Fibroblast of skin of right quadriceps (primary cell): ENCODE measurements around the gene CYP27A1.
"Not testable (repeated sequence)": the region's sequence is repeated elsewhere in the genome, so short reads cannot be mapped to it uniquely, and the experiment has no call there.

Experiments
- DNase-seq: peaks from one replicate; pipeline ENCODE4 v3.0.0-alpha.2; 2013

Gene CYP27A1

DNA sequence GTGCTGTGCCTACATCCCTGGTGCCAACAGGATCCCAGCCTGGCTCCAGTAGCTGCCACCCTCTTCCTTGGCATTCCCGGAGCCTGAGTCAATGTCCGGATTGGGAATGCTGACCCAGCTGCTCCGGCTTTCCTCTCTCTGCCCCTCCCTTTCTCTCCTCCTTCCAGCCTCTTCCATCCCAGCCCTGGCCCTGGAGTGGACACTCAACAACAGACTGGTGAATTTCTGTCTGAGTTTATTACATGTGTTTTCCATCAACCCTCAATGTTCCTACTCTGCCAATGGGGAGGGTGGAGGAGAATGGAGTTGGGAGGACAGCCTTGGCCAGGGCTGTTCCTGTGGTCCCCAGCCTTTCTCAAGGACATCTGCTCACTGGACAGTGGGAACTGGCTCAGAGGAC, 50.6 kb downstream of the CYP27A1 start:
- DNase-seq = no peak

- no peak for DNase-seq
Observed at GRCh38 chr2:218833023-218833609, 51.2 kb downstream of the CYP27A1 start.

- DNase-seq = no peak
Observed at GRCh38 chr2:218834685-218835084, 52.7 kb downstream of the CYP27A1 start.

DNA sequence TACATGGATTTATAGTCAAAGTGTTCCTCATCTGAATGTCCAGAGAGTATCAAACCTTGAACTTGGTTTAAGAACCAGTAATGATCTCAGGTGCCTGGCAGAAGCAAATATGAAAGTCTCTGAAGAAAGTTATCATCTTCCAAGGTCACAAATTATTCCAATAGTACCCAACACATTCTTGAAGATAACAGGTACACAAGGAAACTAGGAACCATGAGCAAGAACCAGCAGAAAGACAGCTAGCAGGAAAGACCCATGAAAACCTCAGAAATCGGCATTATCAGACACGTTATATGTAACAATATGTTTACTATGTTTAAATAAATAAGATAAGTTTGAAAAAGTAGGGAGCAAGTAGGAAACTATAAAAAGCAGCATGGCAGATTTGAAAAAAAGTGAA, 55.5 kb downstream of the CYP27A1 start:
- no peak for DNase-seq

DNA sequence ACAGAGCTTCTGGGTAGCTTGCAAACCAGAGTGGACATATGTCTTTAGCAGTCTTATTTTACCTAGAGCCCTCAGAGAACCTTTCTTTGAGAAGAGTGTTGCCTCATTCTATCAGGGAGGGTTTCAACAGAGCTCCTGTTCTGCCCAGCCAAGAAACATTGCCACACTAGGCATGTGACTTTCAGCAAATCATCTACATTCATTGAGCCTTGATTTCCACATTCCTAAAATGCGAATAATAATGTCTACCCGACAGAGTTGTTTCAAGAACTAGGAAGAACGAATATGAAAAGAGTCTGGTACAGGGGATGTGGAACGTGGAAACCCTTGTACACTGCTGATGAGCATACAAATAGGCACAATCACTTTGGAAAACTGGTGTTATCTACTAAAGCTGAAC, 57.5 kb downstream of the CYP27A1 start:
- peak; percentile 58 for DNase-seq

DNA sequence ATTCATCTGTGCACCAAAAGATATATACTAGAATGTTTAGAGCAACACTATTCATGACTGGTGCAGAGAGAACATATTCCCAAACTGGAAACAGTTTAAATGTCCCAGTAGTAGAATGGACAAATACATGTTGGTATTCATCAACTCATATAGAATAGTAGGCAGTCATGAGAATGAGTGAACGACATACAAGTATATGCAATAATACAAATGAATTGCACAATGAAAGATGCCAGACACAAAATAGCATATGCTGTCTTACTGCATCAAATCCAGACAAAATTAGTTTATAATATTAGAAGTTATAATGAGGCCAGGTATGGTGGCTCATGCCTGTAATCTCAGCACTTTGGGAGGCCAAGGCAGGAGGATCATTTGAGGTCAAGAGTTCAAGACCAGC, 57.9 kb downstream of the CYP27A1 start:
- no peak for DNase-seq

DNA sequence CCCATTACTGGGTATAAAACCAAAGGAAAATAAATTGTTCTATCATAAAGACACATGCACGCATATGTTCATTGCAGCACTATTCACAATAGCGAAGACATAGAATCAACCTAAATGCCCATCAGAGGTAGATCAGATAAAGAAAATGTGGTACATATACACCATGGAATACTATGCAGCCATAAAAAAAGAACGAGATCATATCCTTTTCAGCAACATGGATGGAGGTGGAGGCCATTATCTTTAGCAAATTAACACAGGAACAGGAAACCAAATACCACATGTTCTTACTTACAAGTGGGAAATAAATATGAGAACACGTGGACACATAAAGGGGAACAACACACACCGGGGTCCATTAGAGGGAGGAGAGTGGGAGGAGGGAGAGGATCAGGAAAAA, 62.4 kb downstream of the CYP27A1 start:
- not testable (repeated sequence) for DNase-seq

GRCh38 chr2:218846963-218847362, 65.0 kb downstream of the CYP27A1 start:
- not testable (repeated sequence) for DNase-seq

DNA sequence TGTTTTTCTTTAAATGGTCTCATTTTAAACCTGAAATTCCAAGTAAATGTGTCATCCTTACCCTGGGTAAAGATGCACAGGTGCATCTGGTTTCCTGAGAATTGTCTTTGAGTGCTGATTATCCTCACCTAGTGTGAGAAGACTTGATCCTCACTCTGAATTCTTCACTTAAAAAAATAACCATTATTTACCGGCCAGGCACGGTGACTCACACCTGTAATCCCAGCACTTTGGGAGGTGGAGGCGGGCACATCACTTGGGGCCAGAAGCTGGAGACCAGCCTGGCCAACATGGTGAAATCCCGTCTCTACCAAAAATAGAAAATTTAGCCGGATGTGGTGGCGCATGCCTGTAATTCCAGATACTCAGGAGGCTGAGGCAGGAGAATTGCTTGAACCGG, 67.8 kb downstream of the CYP27A1 start:
- DNase-seq = no peak

GRCh38 chr2:218850796-218851195, 68.8 kb downstream of the CYP27A1 start:
- DNase-seq = no peak

DNA sequence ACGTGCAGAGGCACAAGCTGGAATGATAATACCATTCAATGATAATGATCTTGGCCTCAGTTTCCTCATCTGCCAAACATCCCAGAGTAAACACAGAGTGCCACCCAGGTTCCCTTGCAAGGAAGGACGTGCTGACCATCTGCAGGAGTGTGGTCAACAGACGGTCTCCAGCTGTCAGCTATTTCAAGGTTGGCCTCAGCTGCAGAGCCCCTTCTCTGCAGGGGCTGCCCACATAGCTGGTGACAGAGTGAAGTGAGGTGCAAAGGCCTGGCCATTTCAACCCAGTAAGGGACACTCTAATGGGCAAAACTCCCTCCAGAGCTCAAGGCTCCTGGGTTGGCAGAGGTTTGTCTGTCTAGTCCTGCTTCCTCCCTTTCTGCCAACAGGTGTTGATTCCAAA, 69.3 kb downstream of the CYP27A1 start:
- DNase-seq = no peak

DNA sequence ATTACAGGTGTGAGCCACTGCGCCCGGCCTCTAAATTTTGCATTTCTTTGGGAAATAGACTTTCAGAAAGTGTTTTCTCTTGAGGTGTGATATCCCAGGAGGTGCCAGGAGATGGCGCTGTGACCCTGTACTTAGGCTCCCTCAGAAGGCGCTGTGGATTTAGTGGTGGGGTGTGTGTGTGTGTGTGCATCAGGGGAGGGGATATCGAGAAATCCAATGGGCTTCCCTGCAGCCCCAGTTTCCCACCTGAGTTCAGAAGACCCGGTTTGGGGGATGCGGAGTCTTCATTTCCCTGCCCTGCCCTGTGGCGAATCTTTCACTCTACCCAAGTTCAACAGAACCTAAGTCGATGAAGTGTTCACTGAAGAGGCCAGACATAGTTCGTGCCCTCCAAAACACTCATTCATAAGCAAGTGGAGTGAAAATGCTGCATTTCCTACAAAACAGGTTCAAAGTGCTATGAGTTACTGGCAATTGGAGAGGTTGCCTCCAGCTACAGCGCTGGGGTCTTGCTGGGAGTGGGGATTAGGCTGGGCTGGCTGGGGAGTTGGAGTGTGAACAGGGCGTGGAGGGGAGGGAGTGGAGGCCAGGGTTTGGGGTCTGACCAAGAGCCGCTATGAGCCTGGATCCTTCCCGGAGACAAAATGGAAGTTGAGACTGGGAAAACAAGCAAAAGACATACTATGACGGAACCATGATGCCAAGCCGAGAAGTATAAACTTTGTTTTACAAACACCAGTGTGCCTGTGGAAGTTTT, 71.1 kb downstream of the CYP27A1 start:
- peak; percentile 50 for DNase-seq

GRCh38 chr2:218853766-218854165, 71.8 kb downstream of the CYP27A1 start:
- DNase-seq = peak; percentile 52

- no peak for DNase-seq
Observed at GRCh38 chr2:218854860-218855259, 72.9 kb downstream of the CYP27A1 start.

DNA sequence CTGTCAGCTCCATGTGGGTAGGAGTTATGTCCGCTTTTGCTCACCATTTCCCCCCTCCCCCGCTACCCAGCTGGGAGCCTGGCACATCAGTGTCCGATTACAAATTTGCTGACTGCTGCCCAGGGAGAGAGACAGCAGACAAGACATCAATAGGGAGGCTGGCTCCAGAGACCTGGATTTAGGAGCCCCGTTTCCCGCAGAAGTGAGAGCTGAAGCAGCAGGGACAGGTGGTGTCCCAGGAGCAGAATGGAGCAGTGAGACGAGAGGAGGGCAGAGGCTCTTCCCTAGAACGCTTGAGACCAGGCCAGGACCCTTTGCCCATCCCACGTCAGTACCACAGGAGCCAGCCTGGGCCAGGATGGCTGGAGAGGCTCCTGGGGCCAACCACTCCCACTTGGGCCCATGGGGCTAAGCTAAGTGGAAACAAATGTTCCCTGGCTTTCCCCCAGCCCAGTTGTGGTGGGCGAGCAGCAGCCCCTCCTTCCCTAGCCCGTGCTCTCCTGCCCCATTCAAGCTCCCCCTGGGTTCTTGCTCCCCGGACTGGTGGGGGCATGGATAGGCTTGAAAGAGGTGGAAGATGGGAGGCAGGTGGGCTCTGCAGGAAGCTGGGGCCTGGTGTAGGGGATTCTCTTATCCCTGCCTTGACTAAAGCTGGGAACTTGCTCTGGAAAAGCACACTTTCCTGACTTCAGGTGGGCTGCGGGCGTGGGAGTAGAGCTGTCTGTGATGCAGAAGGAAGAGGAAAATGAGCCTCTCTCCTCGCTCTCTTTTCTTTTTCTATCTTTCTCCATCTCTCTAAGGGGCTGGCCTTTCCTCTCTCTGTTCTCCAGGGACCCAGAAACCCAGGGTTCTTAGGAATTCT, 73.6 kb downstream of the CYP27A1 start:
- no peak for DNase-seq

- DNase-seq = no peak
Observed at GRCh38 chr2:218856167-218856895, 74.4 kb downstream of the CYP27A1 start.

- DNase-seq = no peak
Observed at GRCh38 chr2:218856896-218857243, 74.9 kb downstream of the CYP27A1 start.

GRCh38 chr2:218857371-218858137, 75.6 kb downstream of the CYP27A1 start:
- DNase-seq = peak; percentile 41

DNA sequence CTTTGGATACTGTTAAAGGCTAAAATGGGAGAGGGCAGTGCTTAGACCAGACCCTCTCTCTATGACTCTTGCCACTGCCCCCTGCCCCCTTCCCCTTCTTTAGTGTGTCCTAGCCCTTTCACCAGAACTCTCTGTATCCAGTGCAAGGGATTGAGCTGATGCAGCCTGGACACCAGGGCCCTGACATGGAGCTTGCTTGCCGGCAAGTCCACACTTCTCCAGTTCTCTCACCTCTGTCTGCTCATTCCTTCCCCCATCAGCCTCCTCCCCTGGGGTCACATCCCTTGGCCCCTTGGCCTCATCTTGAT, 76.1 kb downstream of the CYP27A1 start:
- DNase-seq = no peak

- no peak for DNase-seq
Observed at GRCh38 chr2:218858671-218859555, 77.0 kb downstream of the CYP27A1 start.

DNA sequence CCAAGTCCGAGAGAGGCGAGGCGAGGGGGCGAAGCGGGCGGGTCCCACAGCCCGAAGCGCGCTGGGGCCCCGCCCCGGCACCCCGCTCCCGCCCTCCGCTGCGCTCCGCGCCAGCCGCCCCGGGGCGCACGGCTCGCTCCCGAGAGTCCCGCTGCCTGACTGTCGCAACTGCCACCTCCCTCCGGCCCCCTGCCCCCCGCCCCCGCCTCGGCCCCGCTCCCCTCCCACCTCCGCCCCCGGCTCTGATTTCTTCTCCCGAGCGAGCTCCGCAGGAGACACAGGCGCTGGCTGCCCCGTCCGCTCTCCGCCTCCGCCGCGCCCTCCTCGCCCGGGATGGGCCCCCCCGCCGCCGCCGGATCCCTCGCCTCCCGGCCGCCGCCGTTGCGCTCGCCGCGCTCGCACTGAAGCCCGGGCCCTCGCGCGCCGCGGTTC, 77.6 kb downstream of the CYP27A1 start, which contains the start of gene WNT6:
TSS of gene WNT6 (plus strand) at position 250 of the 432 bp plus-strand sequence. CDS start 233 bp downstream, outside the sequence.
- DNase-seq = no peak
